Liver (tissue), 9 donors: ENCODE measurements around the gene ARCN1. TPM values are rescaled to one million over a fixed set of nuclear protein-coding genes. Genes with fewer than 3 reads are reported as not detected.
A peak's percentile ranks its signal among the peaks of the same experiment; 100 is the strongest.

Experiments
- DNase-seq: peaks from one replicate; pipeline ENCODE4 v3.0.0-alpha.2; 2017; ENCODE audit warnings: low spot score
- H3K27ac ChIP-seq, 2 donors: one replicate each; pipeline ENCODE4 v1.7.0; 2013; ENCODE audit warnings: inconsistent platforms in 2 of 2, low read length in 2 of 2, control low read depth in 1 of 2, low read depth in 1 of 2, mild to moderate bottlenecking in 1 of 2
- H3K27me3 ChIP-seq, 4 donors: one replicate each; pipeline versions ENCODE4 v1.6.1 to v1.7.0; 2013; ENCODE audit warnings: low read length in 3 of 4, inconsistent platforms in 1 of 4, mild to moderate bottlenecking in 1 of 4, moderate library complexity in 1 of 4; ENCODE audit not compliant: control insufficient read depth in 4 of 4, insufficient read depth in 4 of 4
- H3K36me3 ChIP-seq, 4 donors: one replicate each; pipeline versions ENCODE4 v1.6.1 to v1.7.0; 2013; ENCODE audit warnings: low read length in 3 of 4, mild to moderate bottlenecking in 3 of 4, low read depth in 1 of 4, moderate library complexity in 1 of 4; ENCODE audit not compliant: control insufficient read depth in 4 of 4, insufficient read depth in 3 of 4
- H3K4me1 ChIP-seq, 4 donors: one replicate each; pipeline versions ENCODE4 v1.6.1 to v1.7.0; 2013; ENCODE audit warnings: low read length in 3 of 4, mild to moderate bottlenecking in 3 of 4, moderate library complexity in 1 of 4; ENCODE audit not compliant: control insufficient read depth in 4 of 4, insufficient read depth in 4 of 4
- H3K4me3 ChIP-seq, 3 donors: one replicate each; pipeline versions ENCODE4 v1.6.1 to v1.7.0; 2013; ENCODE audit warnings: low read length in 3 of 3, control low read depth in 1 of 3, low read depth in 1 of 3, mild to moderate bottlenecking in 1 of 3
- H3K9ac ChIP-seq, 2 donors: one replicate each; pipeline ENCODE4 v1.7.0; 2013; ENCODE audit warnings: low read length in 2 of 2, mild to moderate bottlenecking in 2 of 2, moderate library complexity in 2 of 2, control low read depth in 1 of 2, low read depth in 1 of 2
- H3K9me3 ChIP-seq, 4 donors: one replicate each; pipeline versions ENCODE4 v1.6.1 to v1.7.0; 2013; ENCODE audit warnings: low read length in 3 of 4; ENCODE audit not compliant: control insufficient read depth in 4 of 4
- ATF3 ChIP-seq: IDR thresholded peaks from 2 replicates; pipeline ENCODE4 v1.6.1; 2016; ENCODE audit warnings: antibody characterized with exemption
- CTCF ChIP-seq: fragments of 150-350 bp; IDR thresholded peaks from 2 replicates; pipeline ENCODE4 v1.5.1; 2017; ENCODE audit warnings: improper control_type of control experiment, low read depth, low read length; ENCODE audit not compliant: missing input control
- FOXA1 ChIP-seq: IDR thresholded peaks from 2 replicates; pipeline ENCODE4 v1.6.1; 2016; ENCODE audit warnings: antibody characterized with exemption
- FOXA2 ChIP-seq: IDR thresholded peaks from 2 replicates; pipeline ENCODE4 v1.6.1; 2016; ENCODE audit warnings: antibody characterized with exemption
- GABPA ChIP-seq, 2 donors: IDR thresholded peaks in 1 of 2; conservative IDR thresholded peaks in 1 of 2; 2 replicates each; pipeline ENCODE4 v1.6.1; 2016; ENCODE audit warnings: antibody characterized with exemption in 2 of 2, mild to moderate bottlenecking in 1 of 2, moderate library complexity in 1 of 2
- HNF4A ChIP-seq, 2 donors: conservative IDR thresholded peaks; 2 replicates each; pipeline ENCODE4 v1.6.1; 2016; ENCODE audit warnings: antibody characterized with exemption in 2 of 2, mild to moderate bottlenecking in 2 of 2
- HNF4G ChIP-seq: IDR thresholded peaks from 2 replicates; pipeline ENCODE4 v1.6.1; 2016; ENCODE audit warnings: antibody characterized with exemption
- JUND ChIP-seq, 2 donors: IDR thresholded peaks; 2 replicates each; pipeline ENCODE4 v1.6.1; 2016; ENCODE audit warnings: antibody characterized with exemption in 2 of 2
- MAX ChIP-seq: IDR thresholded peaks from 2 replicates; pipeline ENCODE4 v1.6.1; 2016; ENCODE audit warnings: antibody characterized with exemption
- RAD21 ChIP-seq, 2 donors: IDR thresholded peaks; 2 replicates each; pipeline ENCODE4 v1.6.1; 2016; ENCODE audit warnings: antibody characterized with exemption in 2 of 2, mild to moderate bottlenecking in 2 of 2
- REST ChIP-seq: IDR thresholded peaks from 2 replicates; pipeline ENCODE4 v1.6.1; 2016; ENCODE audit warnings: antibody characterized with exemption, mild to moderate bottlenecking
- RXRA ChIP-seq, 2 donors: IDR thresholded peaks; 2 replicates each; pipeline ENCODE4 v1.6.1; 2017 to 2018; ENCODE audit warnings: antibody characterized with exemption in 2 of 2, mild to moderate bottlenecking in 1 of 2
- SP1 ChIP-seq: IDR thresholded peaks from 2 replicates; pipeline ENCODE4 v1.6.1; 2018; ENCODE audit warnings: antibody characterized with exemption, mild to moderate bottlenecking
- TAF1 ChIP-seq: conservative IDR thresholded peaks from 2 replicates; pipeline ENCODE4 v1.6.1; 2016; ENCODE audit warnings: antibody characterized with exemption, mild to moderate bottlenecking
- YY1 ChIP-seq: IDR thresholded peaks from 2 replicates; pipeline ENCODE4 v1.6.1; 2016; ENCODE audit warnings: antibody characterized with exemption, mild to moderate bottlenecking
- ZBTB33 ChIP-seq: IDR thresholded peaks from 2 replicates; pipeline ENCODE4 v1.6.1; 2016; ENCODE audit warnings: antibody characterized with exemption
- WGBS: extraction: QIAGEN DNeasy Blood & Tissue Kit; methylation state at CpG from one replicate; pipeline ENCODE4 v1.1.7; 2013; 5-methylcytosine and 5-hydroxymethylcytosine counted together
- polyA plus RNA-seq, 2 donors: library from polyadenylated mRNA; stranded (reverse) in 1 of 2; unstranded in 1 of 2; fragments of 200-250 nt in 1 of 2; fragments of >200 nt in 1 of 2; fragmentation: Nextera tagmentation in 1 of 2; extraction: Ambion mirVana in 1 of 2; gene quantifications; one replicate each; pipeline versions ENCODE4 v1.2.1 to v1.2.3, GENCODE V29; 2013 to 2015
- total RNA-seq, 2 donors: library from RNA; depleted of rRNA; stranded (reverse); fragments of >200 nt; gene quantifications; one replicate each; pipeline ENCODE4 v1.2.3, GENCODE V29; 2014
- donor health status: healthy.
- donor health status: healthy.
- donor health status: healthy.
- donor health status: healthy.
- donor health status: healthy.

The ARCN1 gene
- total and polyA plus RNA-seq, 4 donors, result 36.7 to 95.4 (median 51.8) TPM

- peaks cover 0 to 3% (median 1%) of the 10 kb centered on the region in 4 donors for H3K36me3 ChIP-seq
- DNase-seq, result no peak
- H3K4me1 ChIP-seq, result no peaks in the 10 kb centered on the region
- no peak overlapping the region for H3K27ac ChIP-seq
- H3K9me3 ChIP-seq, result no peaks in the 10 kb centered on the region
- H3K9ac ChIP-seq, result no peak overlapping the region
- H3K27me3 ChIP-seq, result no peaks in the 10 kb centered on the region
- TF ChIP-seq SP1 (no peak), ATF3 (no peak), RAD21 (IDR thresholded peaks at IDR 0.05) (no peak), YY1 (no peak), GABPA (IDR thresholded peaks at IDR 0.05 in 1 of 2, conservative IDR thresholded peaks at IDR 0.05 in 1 of 2) (no peak), HNF4G (no peak), JUND (IDR thresholded peaks at IDR 0.05) (no peak), RXRA (IDR thresholded peaks at IDR 0.05) (no peak), CTCF (no peak), HNF4A (conservative IDR thresholded peaks at IDR 0.05) (no peak), ZBTB33 (no peak), REST (no peak), MAX (no peak), FOXA2 (no peak), TAF1 (no peak)
- no peak overlapping the region for H3K4me3 ChIP-seq
- WGBS, result 91% methylated on average over 5 of the region's 5 CpGs
Measured at GRCh38 chr11:118648291-118648690, 76.1 kb downstream of the ARCN1 start.

GRCh38 chr11:118649941-118650340 is 77.7 kb downstream of the ARCN1 start:
- Histone ChIP-seq H3K4me1 (no peaks in the 10 kb centered on the region), H3K27me3 (no peaks in the 10 kb centered on the region), H3K27ac (no peak overlapping the region), H3K36me3 (peaks cover 0 to 3% (median 0%) of the 10 kb centered on the region in 4 donors), H3K9ac (no peak overlapping the region), H3K9me3 (no peaks in the 10 kb centered on the region), H3K4me3 (no peak overlapping the region)
- no peak for DNase-seq
- peak in 1 of 2 donors; percentile 26 for TF ChIP-seq RXRA (IDR thresholded peaks at IDR 0.05)
- TF ChIP-seq HNF4A (conservative IDR thresholded peaks at IDR 0.05), result peak; percentile 34 to 55
- no peak for TF ChIP-seq FOXA1
- 52% methylated on average over 10 of the region's 10 CpGs for WGBS
